Activated naive CD8-positive, alpha-beta T cell treated with anti-CD3 and anti-CD28 coated beads for 36 hours (primary cell): ENCODE measurements around the gene HAX1. TPM values are rescaled to one million over a fixed set of nuclear protein-coding genes. Genes with fewer than 3 reads are reported as not detected.
A peak's percentile ranks its signal among the peaks of the same experiment; 100 is the strongest.
"Not testable (repeated sequence)": the region's sequence is repeated elsewhere in the genome, so short reads cannot be mapped to it uniquely, and the experiment has no call there.

Experiments
- DNase-seq: peaks from one replicate; pipeline ENCODE4 v3.0.0; 2021
- H3K27ac Mint-ChIP-seq: one replicate; pipeline ENCODE4 v1.8.0; 2022; ENCODE audit warnings: mild to moderate bottlenecking, moderate library complexity, mixed read lengths
- H3K27me3 Mint-ChIP-seq: one replicate; pipeline ENCODE4 v1.8.0; 2022; ENCODE audit warnings: mild to moderate bottlenecking, mixed read lengths
- H3K36me3 Mint-ChIP-seq: one replicate; pipeline ENCODE4 v1.8.0; 2021; ENCODE audit warnings: mild to moderate bottlenecking, mixed read lengths
- H3K4me1 Mint-ChIP-seq: one replicate; pipeline ENCODE4 v1.8.0; 2021; ENCODE audit warnings: mixed read lengths
- H3K4me3 Mint-ChIP-seq: one replicate; pipeline ENCODE4 v1.8.0; 2022; ENCODE audit warnings: mild to moderate bottlenecking, moderate library complexity, mixed read lengths
- H3K9me3 Mint-ChIP-seq: one replicate; pipeline ENCODE4 v1.8.0; 2022; ENCODE audit warnings: mixed read lengths
- total RNA-seq, 2 experiments: library from RNA; stranded (reverse); gene quantifications; one replicate each; pipeline ENCODE4 v1.2.3, GENCODE V29; 2021

Gene HAX1
- 100 to 1,000 TPM; 167 to 181 TPM for total RNA-seq

GRCh38 chr1:154272217-154272998 lies at the start of gene HAX1:
HAX1 (plus strand) TSS chr1:154272629; CDS start chr1:154272724, 95 bp downstream.
- H3K27me3 Mint-ChIP-seq: no peaks in the 10 kb centered on the region
- H3K4me1 Mint-ChIP-seq: peaks cover 46% of the 10 kb centered on the region
- no peaks in the 10 kb centered on the region for H3K9me3 Mint-ChIP-seq
- H3K36me3 Mint-ChIP-seq: peaks cover 57% of the 10 kb centered on the region
- H3K27ac Mint-ChIP-seq: peak within 1 kb of the TSS; percentile 98
- peak; percentile 93 for DNase-seq
- H3K4me3 Mint-ChIP-seq: peak within 1 kb of the TSS; percentile 94

- no peak for DNase-seq
- Mint-ChIP-seq H3K9me3 (peaks cover 8% of the 10 kb centered on the region), H3K36me3 (peaks cover 73% of the 10 kb centered on the region), H3K27me3 (no peaks in the 10 kb centered on the region), H3K27ac (peak overlapping the region; percentile 83), H3K4me3 (peak overlapping the region; percentile 94), H3K4me1 (peaks cover 62% of the 10 kb centered on the region)
These were observed 49.5 kb upstream of the HAX1 start for GRCh38 chr1:154222918-154223317.

- Mint-ChIP-seq H3K27ac (peak overlapping the region; percentile 83), H3K36me3 (peaks cover 73% of the 10 kb centered on the region), H3K4me1 (peaks cover 55% of the 10 kb centered on the region), H3K27me3 (no peaks in the 10 kb centered on the region), H3K4me3 (peak overlapping the region; percentile 94), H3K9me3 (peaks cover 8% of the 10 kb centered on the region)
- no peak for DNase-seq
These were observed 48.8 kb upstream of the HAX1 start for GRCh38 chr1:154223621-154224020.

GRCh38 chr1:154225370-154225769 lies 47.1 kb upstream of the HAX1 start:
- peak overlapping the region; percentile 23 for H3K27ac Mint-ChIP-seq
- no peak overlapping the region for H3K4me3 Mint-ChIP-seq
- no peaks in the 10 kb centered on the region for H3K27me3 Mint-ChIP-seq
- peaks cover 8% of the 10 kb centered on the region for H3K9me3 Mint-ChIP-seq
- H3K36me3 Mint-ChIP-seq: peaks cover 69% of the 10 kb centered on the region
- DNase-seq: no peak
- peaks cover 48% of the 10 kb centered on the region for H3K4me1 Mint-ChIP-seq

- not testable (repeated sequence) for H3K4me3 Mint-ChIP-seq, H3K27ac Mint-ChIP-seq, H3K27me3 Mint-ChIP-seq, H3K9me3 Mint-ChIP-seq, DNase-seq
- peaks cover 53% of the 10 kb centered on the region for H3K36me3 Mint-ChIP-seq
- peaks cover 16% of the 10 kb centered on the region for H3K4me1 Mint-ChIP-seq
These were observed 41.3 kb upstream of the HAX1 start for GRCh38 chr1:154231112-154231511.

- not testable (repeated sequence) for DNase-seq, H3K4me1 Mint-ChIP-seq, H3K27ac Mint-ChIP-seq, H3K9me3 Mint-ChIP-seq, H3K4me3 Mint-ChIP-seq, H3K27me3 Mint-ChIP-seq
- peaks cover 54% of the 10 kb centered on the region for H3K36me3 Mint-ChIP-seq
These were observed 39.3 kb upstream of the HAX1 start for GRCh38 chr1:154233127-154233526.

- no peaks in the 10 kb centered on the region for H3K27me3 Mint-ChIP-seq
- H3K4me1 Mint-ChIP-seq: peaks cover 24% of the 10 kb centered on the region
- H3K27ac Mint-ChIP-seq: no peak overlapping the region
- DNase-seq: no peak
- no peaks in the 10 kb centered on the region for H3K9me3 Mint-ChIP-seq
- H3K36me3 Mint-ChIP-seq: peaks cover 56% of the 10 kb centered on the region
- H3K4me3 Mint-ChIP-seq: no peak overlapping the region
These were observed 35.6 kb upstream of the HAX1 start for GRCh38 chr1:154236855-154237254.

- no peak for DNase-seq
- Mint-ChIP-seq H3K4me1 (peaks cover 26% of the 10 kb centered on the region), H3K4me3 (no peak overlapping the region), H3K9me3 (no peaks in the 10 kb centered on the region), H3K36me3 (peaks cover 56% of the 10 kb centered on the region), H3K27me3 (no peaks in the 10 kb centered on the region), H3K27ac (peak overlapping the region; percentile 44)
These were observed 35.0 kb upstream of the HAX1 start for GRCh38 chr1:154237435-154237834.

GRCh38 chr1:154237880-154238506 lies 34.4 kb upstream of the HAX1 start:
- Mint-ChIP-seq H3K27ac (peak overlapping the region; percentile 44), H3K4me3 (no peak overlapping the region)

GRCh38 chr1:154239491-154239890 lies 32.9 kb upstream of the HAX1 start:
- no peaks in the 10 kb centered on the region for H3K27me3 Mint-ChIP-seq
- H3K27ac Mint-ChIP-seq: peak overlapping the region; percentile 9
- H3K9me3 Mint-ChIP-seq: no peaks in the 10 kb centered on the region
- H3K4me3 Mint-ChIP-seq: no peak overlapping the region
- H3K36me3 Mint-ChIP-seq: peaks cover 65% of the 10 kb centered on the region
- H3K4me1 Mint-ChIP-seq: peaks cover 27% of the 10 kb centered on the region
- DNase-seq: no peak

More at GRCh38 chr1:154237880-154238506, 34.4 kb upstream of the HAX1 start:
- H3K36me3 Mint-ChIP-seq: peaks cover 62% of the 10 kb centered on the region
- no peaks in the 10 kb centered on the region for H3K27me3 Mint-ChIP-seq
- no peak for DNase-seq
- H3K9me3 Mint-ChIP-seq: no peaks in the 10 kb centered on the region
- H3K4me1 Mint-ChIP-seq: peaks cover 27% of the 10 kb centered on the region

GRCh38 chr1:154240294-154240833 lies 32.1 kb upstream of the HAX1 start:
- Mint-ChIP-seq H3K27me3 (no peaks in the 10 kb centered on the region), H3K9me3 (no peaks in the 10 kb centered on the region), H3K36me3 (peaks cover 69% of the 10 kb centered on the region), H3K27ac (peak overlapping the region; percentile 14), H3K4me1 (peaks cover 27% of the 10 kb centered on the region), H3K4me3 (no peak overlapping the region)
- no peak for DNase-seq

- Mint-ChIP-seq H3K36me3 (peaks cover 65% of the 10 kb centered on the region), H3K4me1 (peaks cover 30% of the 10 kb centered on the region), H3K9me3 (no peaks in the 10 kb centered on the region), H3K4me3 (no peak overlapping the region), H3K27me3 (no peaks in the 10 kb centered on the region), H3K27ac (peak overlapping the region; percentile 57)
- no peak for DNase-seq
These were observed 30.6 kb upstream of the HAX1 start for GRCh38 chr1:154241703-154242351.

- H3K36me3 Mint-ChIP-seq: peaks cover 39% of the 10 kb centered on the region
- no peak overlapping the region for H3K4me3 Mint-ChIP-seq
- H3K27ac Mint-ChIP-seq: peak overlapping the region; percentile 9
- no peaks in the 10 kb centered on the region for H3K9me3 Mint-ChIP-seq
- H3K4me1 Mint-ChIP-seq: no peaks in the 10 kb centered on the region
- H3K27me3 Mint-ChIP-seq: no peaks in the 10 kb centered on the region
- DNase-seq: no peak
These were observed 18.8 kb upstream of the HAX1 start for GRCh38 chr1:154253671-154254070.

- DNase-seq: no peak
- H3K4me1 Mint-ChIP-seq: peaks cover 4% of the 10 kb centered on the region
- H3K36me3 Mint-ChIP-seq: peaks cover 47% of the 10 kb centered on the region
- H3K27me3 Mint-ChIP-seq: no peaks in the 10 kb centered on the region
- H3K4me3 Mint-ChIP-seq: no peak overlapping the region
- no peaks in the 10 kb centered on the region for H3K9me3 Mint-ChIP-seq
- H3K27ac Mint-ChIP-seq: peak overlapping the region; percentile 49
These were observed 15.7 kb upstream of the HAX1 start for GRCh38 chr1:154256686-154257085.

- no peak overlapping the region for H3K4me3 Mint-ChIP-seq
- H3K9me3 Mint-ChIP-seq: no peaks in the 10 kb centered on the region
- peaks cover 21% of the 10 kb centered on the region for H3K4me1 Mint-ChIP-seq
- no peaks in the 10 kb centered on the region for H3K27me3 Mint-ChIP-seq
- peaks cover 58% of the 10 kb centered on the region for H3K36me3 Mint-ChIP-seq
- H3K27ac Mint-ChIP-seq: no peak overlapping the region
- no peak for DNase-seq
These were observed 13.6 kb upstream of the HAX1 start for GRCh38 chr1:154258784-154259183.
